Lower leg skin (tissue), 4 donors: ENCODE measurements around the gene SLC8A1. TPM values are rescaled to one million over a fixed set of nuclear protein-coding genes. Genes with fewer than 3 reads are reported as not detected.

Experiments used
- DNase-seq, 2 donors: peaks; one replicate each; pipeline ENCODE4 v3.0.0-alpha.2; 2019; ENCODE audit warnings: low spot score in 2 of 2
- H3K4me3 ChIP-seq: fragments of 200-600 bp; sonication (generic); 2 replicates; pipeline ENCODE4 v1.5.1; 2017; ENCODE audit warnings: mild to moderate bottlenecking, low read depth; ENCODE audit not compliant: poor library complexity, severe bottlenecking
- CTCF ChIP-seq, 3 donors: fragments of 450-650 bp; IDR thresholded peaks; one replicate each; pipeline ENCODE4 v1.5.1; 2016; ENCODE audit warnings: antibody characterized with exemption in 3 of 3, mild to moderate bottlenecking in 3 of 3, moderate library complexity in 2 of 3
- POLR2A ChIP-seq, 2 donors: fragments of 450-650 bp; IDR thresholded peaks; one replicate each; pipeline ENCODE4 v1.6.1; 2016 to 2017; ENCODE audit warnings: antibody characterized with exemption in 2 of 2, mild to moderate bottlenecking in 1 of 2, moderate library complexity in 1 of 2
- WGBS, 2 donors: methylation state at CpG; one replicate each; pipeline ENCODE4 v1.1.5; 2018; 5-methylcytosine and 5-hydroxymethylcytosine counted together
- intact Hi-C: fragments of 100-400 bp; cut with DNase I; formaldehyde crosslinking; loops from one replicate; pipeline ENCODE4 v1.15.0; 2023; ENCODE audit warnings: low total_unique reads
- total RNA-seq, 4 donors: library from RNA; depleted of rRNA; stranded (reverse); fragments of >200 nt; gene quantifications; one replicate each; pipeline ENCODE4 v1.1.0, GENCODE V29; 2016

The SLC8A1 gene
- total RNA-seq, 4 donors from 2014 or later: 7.5 to 21.2 (median 13.0) TPM

- TF ChIP-seq CTCF (IDR thresholded peaks at IDR 0.05) (no peak), POLR2A (IDR thresholded peaks at IDR 0.05) (no peak)
- intact Hi-C loops: no loop called here
- no peak for DNase-seq
- 92 to 98% methylated on average over 2 of the region's 2 CpGs for WGBS, 2 donors
- H3K4me3 ChIP-seq: no peak overlapping the region
Measured at GRCh38 chr2:40380721-40381120, 71.2 kb downstream of the SLC8A1 start.

DNA sequence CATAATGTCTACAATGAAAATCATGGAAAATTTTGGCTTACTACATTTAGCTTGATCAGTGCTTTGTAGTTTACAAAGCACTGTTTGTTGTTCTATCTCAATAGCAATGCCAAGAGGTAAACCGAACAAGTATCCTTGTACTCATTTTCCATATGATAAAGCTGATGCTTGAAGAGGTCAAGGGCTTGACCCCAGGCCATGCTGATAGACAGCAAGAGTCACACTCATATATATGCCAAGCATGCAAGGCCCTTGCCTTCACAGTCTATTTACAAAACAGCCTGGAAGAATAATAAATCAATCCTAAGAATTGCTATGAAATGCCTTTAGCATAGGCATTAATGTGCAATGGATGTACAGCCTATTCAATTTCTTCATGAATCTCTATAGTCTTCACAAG lies 71.8 kb downstream of the SLC8A1 start:
- intact Hi-C loops: no loop called here
- no peak overlapping the region for H3K4me3 ChIP-seq
- WGBS, 2 donors: 82 to 83% methylated on average over 1 of the region's 1 CpG
- no peak for DNase-seq
- no peak for TF ChIP-seq CTCF (IDR thresholded peaks at IDR 0.05)
- no peak for TF ChIP-seq POLR2A (IDR thresholded peaks at IDR 0.05)

DNA sequence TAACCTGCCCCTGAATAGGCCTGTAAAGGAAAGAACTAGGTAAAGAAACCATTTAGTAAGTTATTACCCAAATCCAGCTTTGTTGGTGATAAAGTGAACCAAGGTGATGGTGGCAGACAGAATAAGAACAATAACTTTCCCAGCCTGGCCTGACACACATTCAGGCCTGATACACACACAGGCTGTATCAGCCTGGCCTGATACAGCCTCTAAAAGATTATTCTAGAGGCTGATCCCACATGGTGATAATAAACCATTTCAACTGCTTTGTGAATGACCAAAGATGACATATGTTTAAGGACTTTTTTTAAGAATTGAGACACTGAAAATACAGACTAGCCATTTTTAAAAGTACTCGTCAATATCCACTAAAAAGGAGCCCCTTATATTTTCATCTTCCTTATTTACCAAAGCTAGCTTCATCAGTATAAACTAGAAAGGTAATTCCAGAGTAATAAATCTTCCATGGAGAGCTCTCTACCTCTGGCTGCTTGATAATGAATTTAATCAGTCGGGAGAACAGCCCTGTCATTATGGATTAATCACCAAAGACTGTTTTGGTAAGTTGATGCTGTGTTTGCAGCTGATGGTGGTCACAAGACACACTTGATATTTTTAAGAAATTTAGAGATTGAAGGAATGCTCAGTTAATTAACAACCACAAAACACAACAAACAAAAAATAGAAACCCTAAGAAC lies 77.2 kb downstream of the SLC8A1 start:
- TF ChIP-seq CTCF (IDR thresholded peaks at IDR 0.05) (no peak), POLR2A (IDR thresholded peaks at IDR 0.05) (no peak)
- intact Hi-C loops: no loop called here
- WGBS, 2 donors: 76 to 78% methylated on average over 2 of the region's 2 CpGs
- no peak for DNase-seq
- H3K4me3 ChIP-seq: no peak overlapping the region

GRCh38 chr2:40373111-40373510 lies 78.8 kb downstream of the SLC8A1 start:
- H3K4me3 ChIP-seq: no peak overlapping the region
- 41 to 44% methylated on average over 1 of the region's 1 CpG for WGBS, 2 donors
- intact Hi-C loops: no loop called here
- no peak for TF ChIP-seq POLR2A (IDR thresholded peaks at IDR 0.05)
- TF ChIP-seq CTCF (IDR thresholded peaks at IDR 0.05): no peak
- no peak for DNase-seq

DNA sequence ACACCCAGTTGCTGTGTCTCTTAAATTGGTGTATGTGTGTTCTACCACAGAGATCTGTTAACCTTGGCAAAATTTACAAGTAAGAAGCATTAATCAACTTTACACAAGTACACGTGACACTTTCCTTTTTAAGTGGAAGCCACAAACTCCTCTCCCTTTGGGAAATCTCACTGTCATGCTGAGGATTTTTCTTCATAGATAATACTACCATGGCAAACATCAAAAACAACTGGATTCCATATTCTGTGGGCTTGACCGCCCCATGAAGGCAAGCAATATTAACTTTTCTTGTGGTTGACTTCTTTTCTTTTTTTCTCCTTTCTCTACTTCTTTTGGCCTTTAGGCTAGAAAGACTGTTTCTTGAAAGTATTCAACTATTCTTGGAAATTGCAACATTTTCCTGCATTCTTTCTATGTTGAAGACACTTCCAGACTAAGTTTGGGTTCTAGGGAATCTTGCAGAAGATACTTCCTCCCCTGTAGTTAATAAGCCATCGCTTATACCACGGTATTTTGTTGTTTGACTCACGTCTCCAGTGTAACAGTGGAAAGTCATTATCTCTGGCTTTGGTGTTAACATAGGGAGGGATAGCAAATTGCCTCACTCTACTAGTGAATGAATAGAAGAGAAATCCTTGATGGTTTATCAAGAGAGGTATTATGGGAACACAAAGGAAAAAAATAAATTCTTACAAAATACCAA lies 79.5 kb downstream of the SLC8A1 start:
- no peak overlapping the region for H3K4me3 ChIP-seq
- 70 to 75% methylated on average over 5 of the region's 5 CpGs for WGBS, 2 donors
- intact Hi-C loops: no loop called here
- DNase-seq: no peak
- TF ChIP-seq POLR2A (IDR thresholded peaks at IDR 0.05) (no peak), CTCF (IDR thresholded peaks at IDR 0.05) (no peak)
